ENCODE data around the gene PXMP2. TPM values are rescaled to one million over a fixed set of nuclear protein-coding genes. Genes with fewer than 3 reads are reported as not detected.

PXMP2 gene
- total RNA-seq, 1 experiment from 2014 or later = 17.8 TPM

- Histone ChIP-seq H3K27me3 (ENCODE audit: insufficient read depth, low read length) (no peaks in the 10 kb centered on the region), H3T11ph (ENCODE audit: low read length) (no peak overlapping the region), H3K79me2 (ENCODE audit: insufficient read depth, low read length) (no peaks in the 10 kb centered on the region), H3K23me2 (ENCODE audit: insufficient read length, low read depth, low read length, poor library complexity, severe bottlenecking) (no peaks in the 10 kb centered on the region), H2BK5ac (ENCODE audit: insufficient read length, low read length) (no peak overlapping the region), H3K9me3 (ENCODE audit: control insufficient read depth, low read depth, low read length) (no peaks in the 10 kb centered on the region), H3K56ac (ENCODE audit: insufficient read length, low read depth, low read length) (no peak overlapping the region), H3K14ac (ENCODE audit: insufficient read depth, low read length) (no peak overlapping the region), H3K4ac (ENCODE audit: low read depth, low read length) (no peak overlapping the region), H3K79me1 (ENCODE audit: insufficient read depth, low read depth, low read length, poor library complexity, severe bottlenecking) (no peaks in the 10 kb centered on the region), H2BK12ac (ENCODE audit: insufficient read length, low read depth, low read length) (no peak overlapping the region), H4K91ac (ENCODE audit: insufficient read length, low read depth, low read length) (no peak overlapping the region), H2AK5ac (ENCODE audit: insufficient read length, low read length) (no peak overlapping the region), H2AFZ (ENCODE audit: low read length) (no peak overlapping the region), H3K18ac (ENCODE audit: insufficient read length, low read depth, low read length) (no peak overlapping the region), H2BK120ac (ENCODE audit: low read depth, low read length, poor library complexity, severe bottlenecking) (no peak overlapping the region), H2BK20ac (ENCODE audit: low read depth, low read length, poor library complexity, severe bottlenecking) (no peak overlapping the region), H2BK15ac (ENCODE audit: low read depth, low read length) (no peak overlapping the region), H3K27ac (ENCODE audit: insufficient read length, low read depth, low read length) (no peak overlapping the region), H4K20me1 (ENCODE audit: control insufficient read depth, insufficient read depth, insufficient read length) (no peaks in the 10 kb centered on the region), H3K23ac (ENCODE audit: insufficient read length, low read depth, low read length) (no peak overlapping the region), H4K8ac (replicated peaks; ENCODE audit: insufficient read length, low read depth, low read length) (no peak overlapping the region), H4K5ac (ENCODE audit: insufficient read length, low read depth, low read length) (no peak overlapping the region), H3K9ac (ENCODE audit: extremely low read depth, insufficient read length, low read length) (no peak overlapping the region), H3K4me2 (ENCODE audit: insufficient read depth, insufficient read length, low read length) (no peak overlapping the region), H3K4me1 (ENCODE audit: insufficient read depth, low read length) (no peaks in the 10 kb centered on the region)
- peak overlapping the region in 2 of 3 experiments; percentile 52 to 79; a peak in 3 of 7 replicates for H3K27ac Mint-ChIP-seq
- H3K4me3 Mint-ChIP-seq = no peak overlapping the region
- H3K36me3 Mint-ChIP-seq (ENCODE audit: insufficient read depth in 1 of 3, low read depth in 3 of 3) = peaks cover 55 to 96% (median 77%) of the 10 kb centered on the region in 3 experiments
- no peak for TF ChIP-seq CTCF (conservative IDR thresholded peaks at IDR 0.05)
- H3K4me1 Mint-ChIP-seq = no peaks in the 10 kb centered on the region
- no peak for DNase-seq
- no CpG with 5 or more reads among the region's 2 CpGs for WGBS (ENCODE audit: extremely low coverage, insufficient read length, low lambda C conversion rate)
- H3K9me3 Mint-ChIP-seq = peaks cover 1 to 2% of the 10 kb centered on the region in 2 experiments; a peak in 3 of 5 replicates
- H3K27me3 Mint-ChIP-seq (ENCODE audit: low read depth) = no peaks in the 10 kb centered on the region; the same call in 1 of the 2 replicates
Measured at GRCh38 chr12:132723764-132724140, 36.4 kb downstream of the PXMP2 start.

Measured in H9 (cell line).